ENCODE results near the gene DPY30.

- no peak for TF ChIP-seq CTCF (IDR thresholded peaks at IDR 0.05)
- TF ChIP-seq POLR2A (IDR thresholded peaks at IDR 0.05) = no peak
Measured at GRCh38 chr2:31980674-31981356, 58.8 kb downstream of the DPY30 start.

Measured in testis (tissue), 2 donors.